ENCODE measurements around the gene TP53I13.

- TF ChIP-seq CTCF (IDR thresholded peaks at IDR 0.05; ENCODE audit: low read depth, low read length) (no peak), POLR2A (IDR thresholded peaks at IDR 0.05; ENCODE audit: extremely low read depth, insufficient read length) (no peak), MAX (IDR thresholded peaks at IDR 0.05; ENCODE audit: low read depth, low read length) (no peak), MYC (IDR thresholded peaks at IDR 0.05; ENCODE audit: low read depth, low read length) (no peak)
These were observed 3.0 kb downstream of the TP53I13 start for GRCh38 chr17:29571486-29571882.
